Transverse colon (tissue), 4 donors: Measurements from ENCODE around the gene PGGHG. TPM values are rescaled to one million over a fixed set of nuclear protein-coding genes. Genes with fewer than 3 reads are reported as not detected.

Experiments
- DNase-seq: peaks from one replicate; pipeline ENCODE4 v3.0.0-alpha.2; 2019
- H3K27ac ChIP-seq, 4 donors: fragments of 200-600 bp; sonication (generic); 2 replicates each; pipeline ENCODE4 v1.5.1; 2016 to 2018; ENCODE audit warnings: inconsistent platforms in 4 of 4
- H3K27me3 ChIP-seq: fragments of 200-600 bp; sonication (generic); 2 replicates; pipeline ENCODE4 v1.5.1; 2017; ENCODE audit warnings: inconsistent platforms
- H3K36me3 ChIP-seq, 4 donors: fragments of 200-600 bp; sonication (generic); 2 replicates each; pipeline ENCODE4 v1.5.1; 2017 to 2019; ENCODE audit warnings: inconsistent platforms in 4 of 4
- H3K4me1 ChIP-seq, 4 donors: fragments of 200-600 bp; sonication (generic); 2 replicates each; pipeline ENCODE4 v1.5.1; 2017 to 2020; ENCODE audit warnings: inconsistent platforms in 4 of 4
- H3K4me3 ChIP-seq, 4 donors: fragments of 200-600 bp; sonication (generic); 1 replicate in 1 of 4; 2 replicates in 3 of 4; pipeline versions ENCODE4 v1.5.1 to v1.6.1; 2017 to 2019; ENCODE audit warnings: inconsistent platforms in 4 of 4
- H3K9me3 ChIP-seq, 2 donors: fragments of 200-600 bp; sonication (generic); 2 replicates each; pipeline ENCODE4 v1.5.1; 2017 to 2019; ENCODE audit warnings: inconsistent platforms in 2 of 2
- EP300 ChIP-seq: sonication (generic); formaldehyde crosslinking; IDR thresholded peaks from one replicate; pipeline ENCODE4 v1.6.1; 2017; ENCODE audit warnings: antibody characterized with exemption, low read depth
- POLR2A ChIP-seq: fragments of 450-650 bp; IDR thresholded peaks from one replicate; pipeline ENCODE4 v1.6.1; 2016; ENCODE audit warnings: antibody characterized with exemption, mild to moderate bottlenecking, moderate library complexity
- POLR2AphosphoS5 ChIP-seq, 3 donors: sonication (generic); formaldehyde crosslinking; IDR thresholded peaks; one replicate each; pipeline ENCODE4 v1.6.1; 2016; ENCODE audit warnings: antibody characterized with exemption in 3 of 3
- WGBS, 2 donors: methylation state at CpG; one replicate each; pipeline ENCODE4 v1.1.5; 2018; ENCODE audit warnings: low coverage in 1 of 2; 5-methylcytosine and 5-hydroxymethylcytosine counted together
- in situ Hi-C, 4 donors: fragments of 200-750 bp; cut with MboI; loops; one replicate each; pipeline versions ENCODE4 v1.15.0 to v1.15.1; 2017; ENCODE audit warnings: low sequenced_read_pairs in 3 of 4, low pct_ligation_motif_present in 1 of 4, low pct_unique_long_range_greater_than_20kb in 1 of 4
- intact Hi-C: fragments of 100-400 bp; cut with DNase I; formaldehyde crosslinking; loops from one replicate; pipeline ENCODE4 v1.15.1; 2023; ENCODE audit warnings: low total_unique reads
- total RNA-seq, 4 donors: library from RNA; depleted of rRNA; stranded (reverse); fragments of >200 nt; gene quantifications; one replicate each; pipeline ENCODE4 v1.1.0, GENCODE V29; 2016
- TF ChIP-seq, protein P1 (sequence below), 5 experiments: fragments of 200-600 bp in 3 of 5; fragments of 450-650 bp in 2 of 5; sonication (generic) in 3 of 5; IDR thresholded peaks; 1 replicate in 2 of 5; 2 replicates in 3 of 5; pipeline ENCODE4 v1.5.1; 2016 to 2017; ENCODE audit warnings: antibody characterized with exemption in 5 of 5, inconsistent platforms in 3 of 5, mild to moderate bottlenecking in 2 of 5, moderate library complexity in 1 of 5

The PGGHG gene
- total RNA-seq, 4 donors from 2014 or later: 15.4 to 117 (median 30.8) TPM

DNA sequence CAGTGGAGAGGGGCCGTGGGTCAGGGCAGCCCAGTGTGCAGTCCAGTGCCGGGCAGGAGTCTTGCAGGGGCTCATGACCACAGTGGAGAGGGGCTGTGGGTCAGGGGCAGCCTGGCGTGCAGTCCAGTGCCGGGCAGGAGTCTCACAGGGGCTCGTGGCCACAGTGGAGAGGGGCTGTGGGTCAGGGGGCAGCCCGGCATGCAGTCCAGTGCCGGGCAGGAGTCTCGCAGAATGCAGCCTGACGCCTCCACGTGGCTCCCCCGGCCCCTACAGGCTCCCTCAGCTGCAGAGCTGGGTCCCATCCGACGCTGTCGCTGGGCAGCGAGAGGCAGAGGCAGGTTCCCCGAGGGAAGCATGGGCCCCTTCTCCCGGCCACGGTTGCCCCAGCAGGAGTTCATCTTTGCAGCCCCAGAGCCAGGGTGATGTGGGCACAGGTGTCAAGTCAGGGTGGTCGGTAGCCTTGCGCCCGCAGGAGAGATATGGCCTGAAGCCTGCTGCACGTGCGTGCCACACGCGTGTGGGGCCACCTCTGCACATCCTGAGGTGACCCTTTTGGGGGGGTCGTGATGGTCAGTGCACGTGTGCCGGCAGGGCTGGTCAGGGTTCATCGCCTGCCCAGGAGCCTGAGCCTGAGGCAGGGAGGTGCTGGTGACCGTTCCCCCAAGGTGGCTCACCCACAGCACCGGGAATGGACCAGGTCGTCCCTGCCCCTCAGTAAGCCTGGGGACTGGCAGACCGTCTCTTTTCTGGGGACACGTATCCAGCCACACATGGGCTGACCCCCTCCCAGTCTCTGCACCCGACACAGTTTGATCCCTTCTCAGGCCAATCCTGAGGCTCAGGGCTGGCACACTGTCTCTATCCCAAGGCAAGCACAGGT is 7.5 kb downstream of the PGGHG start:
- in situ Hi-C loops: no loop called here
- intact Hi-C loops: no loop called here
- TF ChIP-seq, protein P1, sequence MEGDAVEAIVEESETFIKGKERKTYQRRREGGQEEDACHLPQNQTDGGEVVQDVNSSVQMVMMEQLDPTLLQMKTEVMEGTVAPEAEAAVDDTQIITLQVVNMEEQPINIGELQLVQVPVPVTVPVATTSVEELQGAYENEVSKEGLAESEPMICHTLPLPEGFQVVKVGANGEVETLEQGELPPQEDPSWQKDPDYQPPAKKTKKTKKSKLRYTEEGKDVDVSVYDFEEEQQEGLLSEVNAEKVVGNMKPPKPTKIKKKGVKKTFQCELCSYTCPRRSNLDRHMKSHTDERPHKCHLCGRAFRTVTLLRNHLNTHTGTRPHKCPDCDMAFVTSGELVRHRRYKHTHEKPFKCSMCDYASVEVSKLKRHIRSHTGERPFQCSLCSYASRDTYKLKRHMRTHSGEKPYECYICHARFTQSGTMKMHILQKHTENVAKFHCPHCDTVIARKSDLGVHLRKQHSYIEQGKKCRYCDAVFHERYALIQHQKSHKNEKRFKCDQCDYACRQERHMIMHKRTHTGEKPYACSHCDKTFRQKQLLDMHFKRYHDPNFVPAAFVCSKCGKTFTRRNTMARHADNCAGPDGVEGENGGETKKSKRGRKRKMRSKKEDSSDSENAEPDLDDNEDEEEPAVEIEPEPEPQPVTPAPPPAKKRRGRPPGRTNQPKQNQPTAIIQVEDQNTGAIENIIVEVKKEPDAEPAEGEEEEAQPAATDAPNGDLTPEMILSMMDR (IDR thresholded peaks at IDR 0.05): no peak
- no peak for TF ChIP-seq POLR2AphosphoS5 (IDR thresholded peaks at IDR 0.05)
- TF ChIP-seq POLR2A: no peak
- no peak for TF ChIP-seq EP300
- Histone ChIP-seq H3K9me3 (no peaks in the 10 kb centered on the region), H3K36me3 (no peaks in the 10 kb centered on the region), H3K27ac (no peak overlapping the region), H3K4me3 (no peak overlapping the region), H3K27me3 (peaks cover 31% of the 10 kb centered on the region), H3K4me1 (peaks cover 0 to 12% (median 5%) of the 10 kb centered on the region in 4 donors)
- 60 to 75% methylated on average over 1 to 25 of the region's 35 CpGs for WGBS, 2 donors
- DNase-seq: no peak

DNA sequence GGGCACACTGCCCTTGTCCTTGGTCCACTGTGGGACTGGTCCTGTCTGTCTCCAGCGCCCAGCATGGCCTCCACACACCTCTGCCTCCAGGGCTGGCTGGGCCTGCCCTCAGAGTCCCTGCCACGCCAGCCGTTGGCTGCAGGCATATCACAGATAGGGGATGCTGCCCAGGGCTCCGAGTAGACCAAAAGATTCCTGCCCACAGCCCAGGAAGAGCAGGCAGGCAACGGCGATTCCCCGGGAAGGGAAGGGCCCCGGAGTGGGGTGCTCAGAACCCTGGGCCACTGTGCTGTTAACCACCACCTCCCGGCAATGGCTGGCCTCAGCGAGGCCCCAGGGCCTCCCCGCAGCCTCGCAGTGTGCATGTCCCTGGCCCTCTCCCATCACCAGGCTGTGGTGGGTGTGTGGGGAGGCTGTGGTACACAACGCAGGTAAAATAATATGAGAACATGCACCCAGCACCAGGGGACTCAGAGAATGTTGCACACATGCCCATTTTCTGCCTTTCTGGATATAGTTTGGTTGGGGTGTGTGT is 8.2 kb downstream of the PGGHG start:
- peaks cover 0 to 12% (median 5%) of the 10 kb centered on the region in 4 donors for H3K4me1 ChIP-seq
- no peaks in the 10 kb centered on the region for H3K9me3 ChIP-seq
- WGBS, 2 donors: 0 to 52% methylated on average over 1 to 10 of the region's 13 CpGs
- H3K27ac ChIP-seq: peak overlapping the region in 1 of 4 donors; percentile 23
- intact Hi-C loops: no loop called here
- in situ Hi-C loops: no loop called here
- no peak for DNase-seq
- no peaks in the 10 kb centered on the region for H3K36me3 ChIP-seq
- no peak for TF ChIP-seq POLR2AphosphoS5 (IDR thresholded peaks at IDR 0.05)
- no peak for TF ChIP-seq POLR2A
- no peak for TF ChIP-seq EP300
- TF ChIP-seq, protein P1 (IDR thresholded peaks at IDR 0.05): no peak
- peaks cover 31% of the 10 kb centered on the region for H3K27me3 ChIP-seq
- no peak overlapping the region for H3K4me3 ChIP-seq

DNA sequence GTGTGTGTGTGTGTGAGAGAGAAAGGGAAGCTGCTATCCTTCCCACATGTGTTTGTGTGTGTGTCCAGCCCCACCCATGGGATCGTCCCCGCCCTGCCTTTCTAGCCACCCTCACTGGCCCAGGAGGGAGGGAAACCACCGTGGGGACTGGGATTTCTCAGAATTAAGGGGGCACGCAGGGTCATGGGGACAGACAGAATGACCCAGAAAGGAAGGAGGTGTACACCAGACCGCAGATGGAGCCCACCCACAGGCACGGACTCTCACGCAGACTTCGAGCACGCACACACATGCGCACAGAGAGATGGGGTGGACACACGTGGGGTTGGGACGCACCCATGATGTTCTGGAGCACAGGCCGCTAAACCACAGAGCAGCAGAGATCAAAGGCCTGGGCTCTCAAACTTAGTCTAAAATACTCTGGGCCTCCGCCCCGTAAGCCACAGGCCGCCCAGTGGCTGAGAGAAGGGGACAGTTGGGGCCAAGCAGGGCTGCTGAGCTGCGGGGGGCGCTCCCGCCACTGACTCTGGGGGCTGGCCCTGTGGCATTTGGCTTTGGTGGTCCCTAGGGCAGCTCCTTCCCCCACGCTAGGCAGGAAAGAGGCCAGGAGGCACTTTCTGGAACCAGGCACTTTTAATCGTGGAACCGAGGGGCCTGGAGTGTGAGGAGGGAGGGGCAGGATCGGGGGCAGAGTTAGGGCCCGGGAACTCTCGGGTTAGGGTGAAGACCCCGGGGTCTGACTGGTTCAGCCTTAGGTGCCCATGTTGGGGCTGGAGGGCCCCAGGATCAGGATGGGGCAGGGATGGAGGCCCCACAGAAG is 8.9 kb downstream of the PGGHG start:
- intact Hi-C loops: no loop called here

More for the DNA sequence above, 8.9 kb downstream of the PGGHG start:
- in situ Hi-C loops: no loop called here
- Histone ChIP-seq H3K27ac (peak overlapping the region in 2 of 4 donors; percentile 23 to 24), H3K4me3 (no peak overlapping the region), H3K4me1 (peaks cover 0 to 12% (median 5%) of the 10 kb centered on the region in 4 donors), H3K27me3 (peaks cover 31% of the 10 kb centered on the region), H3K9me3 (no peaks in the 10 kb centered on the region), H3K36me3 (no peaks in the 10 kb centered on the region)
- WGBS, 2 donors: 25 to 33% methylated on average over 4 to 26 of the region's 26 CpGs
- no peak for TF ChIP-seq EP300
- TF ChIP-seq POLR2A: no peak
- TF ChIP-seq POLR2AphosphoS5 (IDR thresholded peaks at IDR 0.05): no peak
- TF ChIP-seq, protein P1 (IDR thresholded peaks at IDR 0.05): no peak
- DNase-seq: no peak
